Neuronal stem cell (in vitro differentiated cells): Measurements from ENCODE around the gene CD8A.
A peak's percentile ranks its signal among the peaks of the same experiment; 100 is the strongest.

Experiments used
- DNase-seq: peaks from one replicate; pipeline ENCODE4 v3.0.0-alpha.2; 2013; ENCODE audit warnings: low spot score
- H2AFZ ChIP-seq: one replicate; pipeline ENCODE4 v1.6.1; 2013; ENCODE audit warnings: mild to moderate bottlenecking, low read length, inconsistent platforms
- H2AK5ac ChIP-seq: 2 replicates; pipeline ENCODE4 v1.6.1; 2013; ENCODE audit warnings: low read depth, mild to moderate bottlenecking, inconsistent platforms, low read length, moderate library complexity, mixed read lengths
- H2BK120ac ChIP-seq: 2 replicates; pipeline ENCODE4 v1.6.1; 2013; ENCODE audit warnings: low read depth, mild to moderate bottlenecking, inconsistent platforms, low read length, moderate library complexity, mixed read lengths
- H2BK12ac ChIP-seq: one replicate; pipeline ENCODE4 v1.6.1; 2013; ENCODE audit warnings: low read length, inconsistent platforms
- H2BK15ac ChIP-seq: 2 replicates; pipeline ENCODE4 v1.6.1; 2013; ENCODE audit warnings: mild to moderate bottlenecking, low read length, inconsistent platforms, mixed read lengths
- H2BK5ac ChIP-seq: one replicate; pipeline ENCODE4 v1.6.1; 2013; ENCODE audit warnings: inconsistent platforms, mild to moderate bottlenecking, low read length, moderate library complexity
- H3K14ac ChIP-seq: one replicate; pipeline ENCODE4 v1.6.1; 2013; ENCODE audit warnings: low read length, inconsistent platforms
- H3K18ac ChIP-seq: 2 replicates; pipeline ENCODE4 v1.6.1; 2013; ENCODE audit warnings: low read length, inconsistent platforms
- H3K23ac ChIP-seq: 2 replicates; pipeline ENCODE4 v1.6.1; 2013; ENCODE audit warnings: low read depth, mild to moderate bottlenecking, mixed read lengths, low read length, inconsistent platforms; ENCODE audit not compliant: poor library complexity
- H3K27ac ChIP-seq: replicated peaks from 3 replicates; pipeline ENCODE4 v1.5.1; 2013; ENCODE audit warnings: low read length, inconsistent platforms
- H3K27me3 ChIP-seq, 3 experiments: 2 replicates each; pipeline ENCODE4 v1.6.1; 2013; ENCODE audit warnings: low read length in 3 of 3, mild to moderate bottlenecking in 2 of 3, inconsistent platforms in 1 of 3, low read depth in 1 of 3, mixed read lengths in 1 of 3, moderate library complexity in 1 of 3; ENCODE audit not compliant: control insufficient read depth in 3 of 3, insufficient read depth in 3 of 3
- H3K36me3 ChIP-seq, 2 donors: replicated peaks in 1 of 2; 2 replicates each; pipeline ENCODE4 v1.6.1; 2013; ENCODE audit warnings: low read length in 2 of 2; ENCODE audit not compliant: control insufficient read depth in 2 of 2, insufficient read depth in 2 of 2
- H3K4ac ChIP-seq: 2 replicates; pipeline ENCODE4 v1.6.1; 2013; ENCODE audit warnings: inconsistent platforms, mild to moderate bottlenecking, low read length, moderate library complexity
- H3K4me1 ChIP-seq, 2 donors: 1 replicate in 1 of 2; 2 replicates in 1 of 2; pipeline ENCODE4 v1.6.1; 2013; ENCODE audit warnings: low read length in 2 of 2, low read depth in 1 of 2; ENCODE audit not compliant: control insufficient read depth in 2 of 2, insufficient read depth in 1 of 2
- H3K4me2 ChIP-seq: one replicate; pipeline ENCODE4 v1.6.1; 2013; ENCODE audit warnings: mild to moderate bottlenecking, low read length, inconsistent platforms; ENCODE audit not compliant: insufficient read depth, poor library complexity, severe bottlenecking
- H3K4me3 ChIP-seq, 2 donors: 2 replicates each; pipeline ENCODE4 v1.5.1; 2013; ENCODE audit warnings: low read length in 2 of 2, mild to moderate bottlenecking in 2 of 2, inconsistent platforms in 1 of 2, moderate library complexity in 1 of 2
- H3K79me1 ChIP-seq: one replicate; pipeline ENCODE4 v1.6.1; 2013; ENCODE audit warnings: low read depth, mild to moderate bottlenecking, inconsistent platforms, low read length, moderate library complexity
- H3K9ac ChIP-seq: one replicate; pipeline ENCODE4 v1.6.1; 2013; ENCODE audit warnings: mild to moderate bottlenecking, low read depth, low read length, inconsistent platforms; ENCODE audit not compliant: poor library complexity
- H3K9me3 ChIP-seq, 2 donors: replicated peaks in 1 of 2; 2 replicates each; pipeline versions ENCODE3 to v1.6.1; 2013; ENCODE audit warnings: low read length in 2 of 2, mild to moderate bottlenecking in 2 of 2, inconsistent platforms in 1 of 2, low read depth in 1 of 2, mixed read lengths in 1 of 2, moderate library complexity in 1 of 2; ENCODE audit not compliant: control insufficient read depth in 2 of 2, insufficient read depth in 1 of 2
- H4K8ac ChIP-seq: one replicate; pipeline ENCODE4 v1.6.1; 2013; ENCODE audit warnings: low read depth, mild to moderate bottlenecking, inconsistent platforms, low read length, moderate library complexity
- H4K91ac ChIP-seq: one replicate; pipeline ENCODE4 v1.6.1; 2013; ENCODE audit warnings: low read length, low read depth, mild to moderate bottlenecking, inconsistent platforms; ENCODE audit not compliant: poor library complexity
- WGBS, 2 donors: extraction: QIAGEN DNeasy Blood & Tissue Kit; methylation state at CpG; one replicate each; pipeline ENCODE4 v1.1.7; 2013; ENCODE audit warnings: missing lambda C conversion rate in 2 of 2, mixed read lengths in 1 of 2; ENCODE audit not compliant: insufficient read length in 2 of 2, insufficient replicate concordance in 1 of 2; ENCODE audit errors: extremely low coverage in 2 of 2; 5-methylcytosine and 5-hydroxymethylcytosine counted together

Gene CD8A

DNA sequence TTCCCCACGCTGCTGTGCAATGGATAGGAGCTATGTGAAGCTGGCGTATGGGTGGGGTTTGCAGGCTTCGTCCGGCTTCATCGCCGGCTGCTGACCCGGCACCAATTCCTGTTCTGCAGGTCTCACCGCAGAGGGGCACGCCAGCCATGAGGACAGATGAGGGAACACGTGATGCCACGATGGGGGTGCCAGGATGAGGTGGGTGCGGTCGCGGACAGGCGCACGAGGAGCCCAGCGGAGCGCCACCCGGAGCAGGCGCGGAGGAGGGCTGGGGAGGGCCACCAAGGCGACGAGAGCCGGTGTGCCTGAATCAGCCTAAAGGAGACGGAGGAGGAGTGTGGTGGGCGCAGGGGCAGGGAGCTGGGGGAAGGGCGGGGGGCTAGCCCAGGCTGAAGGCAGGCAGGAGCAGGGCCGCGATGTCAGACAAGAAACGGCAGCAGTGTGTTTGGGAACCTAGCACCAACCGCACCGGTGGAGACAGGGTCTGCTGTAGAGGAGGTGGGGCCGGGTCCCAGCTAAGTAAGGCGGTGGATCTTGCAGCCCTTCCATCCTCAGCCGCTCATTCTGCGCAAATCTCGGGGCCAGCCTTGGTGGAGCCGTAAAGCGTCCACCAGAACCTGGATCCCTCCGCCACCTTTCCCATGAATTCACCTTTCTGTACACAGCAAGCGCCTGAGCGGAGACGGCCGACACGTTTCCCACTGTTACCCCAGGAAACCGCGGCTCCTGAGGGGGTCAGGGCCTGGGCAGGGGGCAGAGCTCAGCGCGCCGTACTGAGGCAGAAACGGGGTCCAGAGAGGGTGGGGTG, 17.0 kb upstream of the CD8A start:
- Histone ChIP-seq H3K27ac (no peak overlapping the region), H3K4me3 (peak overlapping the region; percentile 43 to 84)
- no CpG with 5 or more reads among the region's 51 CpGs for WGBS, 2 donors

DNA sequence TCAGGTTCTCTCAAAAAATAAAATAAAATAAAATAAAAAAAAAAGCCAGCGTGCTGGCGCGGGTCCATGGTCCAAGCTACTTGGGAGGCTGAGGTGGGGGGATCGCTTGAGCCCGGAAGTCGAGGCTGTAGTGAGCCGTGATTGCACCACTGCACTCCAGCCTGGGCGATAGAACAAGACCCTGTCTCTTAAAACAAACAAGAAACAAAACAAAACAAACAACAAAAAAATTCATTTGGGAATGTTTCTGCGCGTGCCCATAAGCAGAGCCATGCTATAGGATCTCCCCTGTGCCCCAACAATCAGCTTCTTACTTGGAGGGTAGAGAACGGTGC, 16.4 kb upstream of the CD8A start:
- H2BK5ac ChIP-seq: no peak overlapping the region
- peaks cover 4 to 11% of the 10 kb centered on the region in 2 donors for H3K4me1 ChIP-seq
- no peaks in the 10 kb centered on the region for H3K36me3 ChIP-seq
- peak overlapping the region; percentile 85 for H3K9ac ChIP-seq
- H4K91ac ChIP-seq: no peak overlapping the region
- H3K27ac ChIP-seq: no peak overlapping the region
- H4K8ac ChIP-seq: peak overlapping the region; percentile 68
- H3K9me3 ChIP-seq: no peaks in the 10 kb centered on the region
- peak overlapping the region; percentile 93 for H3K4me2 ChIP-seq
- H3K27me3 ChIP-seq: peaks cover 0 to 38% (median 7%) of the 10 kb centered on the region in 3 experiments
- no CpG with 5 or more reads among the region's 11 CpGs for WGBS, 2 donors
- H2BK120ac ChIP-seq: no peak overlapping the region
- no peak overlapping the region for H2BK12ac ChIP-seq
- no peak for DNase-seq
- no peak overlapping the region for H3K14ac ChIP-seq
- peak overlapping the region; percentile 43 to 84 for H3K4me3 ChIP-seq
- H3K4ac ChIP-seq: no peak overlapping the region
- no peak overlapping the region for H2BK15ac ChIP-seq
- no peaks in the 10 kb centered on the region for H3K79me1 ChIP-seq
- H2AFZ ChIP-seq: peak overlapping the region; percentile 97
- H3K23ac ChIP-seq: no peak overlapping the region
- H2AK5ac ChIP-seq: no peak overlapping the region
- H3K18ac ChIP-seq: no peak overlapping the region

More for the DNA sequence above, 17.0 kb upstream of the CD8A start:
- Histone ChIP-seq H3K9me3 (no peaks in the 10 kb centered on the region), H4K8ac (peak overlapping the region; percentile 68), H3K27me3 (peaks cover 0 to 38% (median 7%) of the 10 kb centered on the region in 3 experiments), H3K14ac (peak overlapping the region; percentile 25), H2BK15ac (no peak overlapping the region), H3K79me1 (no peaks in the 10 kb centered on the region), H3K23ac (peak overlapping the region; percentile 68), H3K9ac (peak overlapping the region; percentile 85), H2BK120ac (no peak overlapping the region), H3K4ac (no peak overlapping the region), H2AFZ (peak overlapping the region; percentile 97), H4K91ac (no peak overlapping the region), H3K4me2 (peak overlapping the region; percentile 93), H3K4me1 (peaks cover 4 to 11% of the 10 kb centered on the region in 2 donors), H2AK5ac (no peak overlapping the region), H3K36me3 (no peaks in the 10 kb centered on the region), H3K18ac (peak overlapping the region; percentile 79), H2BK12ac (no peak overlapping the region), H2BK5ac (peak overlapping the region; percentile 18)
- no peak for DNase-seq

DNA sequence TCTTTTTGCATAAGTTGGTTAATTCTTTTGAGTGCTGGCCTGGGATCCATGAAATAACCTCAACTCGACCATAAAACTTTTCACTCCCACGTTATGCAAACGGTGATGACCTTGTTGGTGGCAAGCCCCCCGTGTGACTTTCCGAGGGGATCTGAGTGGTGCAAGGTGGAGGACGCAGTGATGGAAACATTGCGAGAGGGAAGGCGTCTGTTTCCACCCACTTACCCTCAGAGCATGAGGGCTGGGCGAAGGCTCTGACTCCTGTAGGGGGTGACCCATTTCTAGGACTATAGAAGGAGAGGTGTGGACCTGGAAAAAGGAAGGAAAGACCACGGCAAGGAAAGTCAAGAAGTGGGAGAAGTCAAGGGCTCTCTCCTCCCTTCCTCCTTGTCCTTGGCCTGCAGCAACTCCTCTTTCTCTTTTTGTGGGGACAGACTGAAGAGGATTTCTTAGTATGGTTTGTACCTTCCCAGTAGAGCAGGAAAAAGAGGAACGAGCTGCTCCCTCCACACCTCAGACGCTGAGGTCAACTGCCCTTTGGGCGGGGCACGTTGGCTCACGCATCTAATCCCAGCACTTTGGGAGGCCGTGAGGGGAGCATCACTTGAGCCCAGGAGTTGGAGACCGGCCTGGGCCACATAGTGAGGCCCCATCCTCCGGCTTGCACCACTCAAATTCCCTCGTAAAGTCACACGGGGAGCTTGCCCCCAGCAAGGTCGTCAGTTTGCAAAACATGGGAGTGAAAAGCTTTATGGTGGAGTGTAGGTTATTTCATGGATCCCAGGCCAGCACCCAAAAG, 15.5 kb upstream of the CD8A start:
- Histone ChIP-seq H3K27me3 (peaks cover 0 to 38% (median 7%) of the 10 kb centered on the region in 3 experiments), H4K91ac (no peak overlapping the region), H3K4me2 (no peak overlapping the region), H2AK5ac (no peak overlapping the region), H3K9me3 (no peaks in the 10 kb centered on the region), H3K18ac (no peak overlapping the region), H3K27ac (no peak overlapping the region), H3K4me3 (no peak overlapping the region), H3K23ac (no peak overlapping the region), H3K4me1 (peaks cover 4 to 11% of the 10 kb centered on the region in 2 donors), H2AFZ (no peak overlapping the region), H3K4ac (no peak overlapping the region), H2BK12ac (no peak overlapping the region), H2BK15ac (no peak overlapping the region), H4K8ac (no peak overlapping the region), H3K9ac (no peak overlapping the region), H2BK5ac (no peak overlapping the region), H3K36me3 (no peaks in the 10 kb centered on the region), H3K14ac (no peak overlapping the region), H2BK120ac (no peak overlapping the region), H3K79me1 (no peaks in the 10 kb centered on the region)
- WGBS, 2 donors: no CpG with 5 or more reads among the region's 21 CpGs
- DNase-seq: no peak
